ENCODE data around the gene FBLN5. TPM values are rescaled to one million over a fixed set of nuclear protein-coding genes. Genes with fewer than 3 reads are reported as not detected.

Gene FBLN5
- total and polyA plus RNA-seq, 9 of the 15 experiments (the other 6 are each of a cell fraction or from before 2014, with no cell fraction given) = 0.11 to 0.22 TPM; not detected in 7

DNA sequence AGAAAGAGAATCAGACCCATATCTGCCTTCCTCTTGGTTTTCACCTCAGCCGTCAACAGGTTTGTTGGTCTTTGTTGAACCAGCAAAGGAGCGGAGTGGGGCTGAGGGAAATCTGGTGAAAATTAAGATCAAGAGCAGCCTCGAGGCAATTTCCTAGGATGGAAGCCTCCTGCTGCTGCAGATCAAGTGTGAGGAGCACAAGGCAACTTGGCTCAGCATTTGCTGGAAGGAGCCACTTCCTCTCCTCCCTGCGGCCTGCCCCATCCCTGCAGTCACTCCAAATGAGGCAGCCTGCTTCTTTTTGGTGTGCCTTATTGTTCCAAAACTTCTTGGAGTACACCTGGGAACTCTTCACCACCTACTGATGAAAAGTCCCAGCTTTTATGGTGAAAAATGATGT lies 85.1 kb downstream of the FBLN5 start (continued):
- no peak for TF ChIP-seq U2AF2 (optimal IDR thresholded peaks at IDR 0.05; ENCODE audit: low read depth, low read length)

DNA sequence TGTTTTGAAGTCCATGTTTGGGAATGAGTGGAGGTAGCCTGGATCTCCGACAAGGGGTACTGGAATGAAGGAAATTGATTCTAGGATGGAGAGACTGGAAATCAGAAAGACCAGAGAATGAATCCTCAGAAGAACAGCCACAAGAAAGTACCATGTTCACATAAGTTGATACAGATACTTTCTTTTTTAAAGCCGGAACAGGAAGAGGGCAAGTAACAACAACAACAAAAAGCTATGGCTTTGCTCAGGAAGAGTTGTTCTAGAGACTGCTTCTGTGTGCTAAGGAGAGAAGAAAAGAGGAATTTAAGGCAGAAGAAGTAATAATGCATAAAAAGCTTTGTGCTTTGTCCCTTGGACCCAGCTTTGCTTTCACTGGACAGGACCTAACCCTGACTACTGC lies 86.4 kb downstream of the FBLN5 start:
- H3K36me3 ChIP-seq (ENCODE audit: control insufficient read depth, insufficient read depth, low read length) = no peaks in the 10 kb centered on the region
- intact Hi-C loops (cut with micrococcal nuclease) (no loop called here), in situ Hi-C loops (cut with MboI) (no loop called here)
- no peak overlapping the region for H3K4me2 ChIP-seq (ENCODE audit: insufficient read depth, low read length)
- H3K79me2 ChIP-seq (ENCODE audit: control insufficient read depth, insufficient read depth, low read length) = no peaks in the 10 kb centered on the region
- ChIA-PET CTCF (ENCODE audit: low intra/inter-chr PET ratio) (no interaction called here), POLR2A (interaction anchor here (0.6 kb wide), 1 partner anchor 50 kb away, joined by 3 read pairs; no protein-coding TSS in a partner anchor)
- FAIRE-seq = no peak
- no peak for ATAC-seq
- no TSS peak for BruUV-seq (replicated peaks)
- H3K9me1 ChIP-seq (ENCODE audit: control insufficient read depth, insufficient read depth, low read length) = no peaks in the 10 kb centered on the region
- no peak overlapping the region for H3K27ac ChIP-seq (ENCODE audit: extremely low read depth, low read depth, low read length)
- H3K4me3 ChIP-seq = no peak overlapping the region
- H3K4me1 ChIP-seq (replicated peaks in 1 of 2; ENCODE audit: control insufficient read depth in 2 of 2, insufficient read depth in 2 of 2, low read length in 2 of 2) = no peaks in the 10 kb centered on the region; a peak in 1 of 5 replicates
- no peaks in the 10 kb centered on the region for H4K20me1 ChIP-seq (replicated peaks; ENCODE audit: control insufficient read depth, insufficient read depth, low read length)
- H3K9me3 ChIP-seq (replicated peaks; ENCODE audit: control insufficient read depth, insufficient read depth, low read depth, low read length) = no peaks in the 10 kb centered on the region
- no peak overlapping the region for H3K9ac ChIP-seq (ENCODE audit: insufficient read depth in 1 of 2, low read depth in 2 of 2, low read length in 2 of 2)
- H2AFZ ChIP-seq (ENCODE audit: low read depth, low read length) = no peak overlapping the region
- no peaks in the 10 kb centered on the region for H3K27me3 ChIP-seq (ENCODE audit: control insufficient read depth in 2 of 2, insufficient read depth in 2 of 2, low read length in 2 of 2)
- 21% methylated on average over 2 of the region's 2 CpGs for WGBS (ENCODE audit: insufficient coverage, low coverage, missing lambda C conversion rate)
- no peak for DNase-seq (ENCODE audit: extremely low read depth in 1 of 4, low spot score in 3 of 4)
- no peak for TF ChIP-seq GATA2 (CRISPR knock-in tag; IDR thresholded peaks at IDR 0.05)
- TF ChIP-seq ELF4 (CRISPR knock-in tag; IDR thresholded peaks at IDR 0.05) = no peak
- no peak for TF ChIP-seq CREB1 (IDR thresholded peaks at IDR 0.05)
- no peak for TF ChIP-seq CREB1 (CRISPR knock-in tag; IDR thresholded peaks at IDR 0.05)
- no peak for TF ChIP-seq LCOR (CRISPR knock-in tag; IDR thresholded peaks at IDR 0.05)
- TF ChIP-seq, protein P1, sequence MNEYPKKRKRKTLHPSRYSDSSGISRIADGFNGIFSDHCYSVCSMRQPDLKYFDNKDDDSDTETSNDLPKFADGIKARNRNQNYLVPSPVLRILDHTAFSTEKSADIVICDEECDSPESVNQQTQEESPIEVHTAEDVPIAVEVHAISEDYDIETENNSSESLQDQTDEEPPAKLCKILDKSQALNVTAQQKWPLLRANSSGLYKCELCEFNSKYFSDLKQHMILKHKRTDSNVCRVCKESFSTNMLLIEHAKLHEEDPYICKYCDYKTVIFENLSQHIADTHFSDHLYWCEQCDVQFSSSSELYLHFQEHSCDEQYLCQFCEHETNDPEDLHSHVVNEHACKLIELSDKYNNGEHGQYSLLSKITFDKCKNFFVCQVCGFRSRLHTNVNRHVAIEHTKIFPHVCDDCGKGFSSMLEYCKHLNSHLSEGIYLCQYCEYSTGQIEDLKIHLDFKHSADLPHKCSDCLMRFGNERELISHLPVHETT (CRISPR knock-in tag; conservative IDR thresholded peaks at IDR 0.05 in 1 of 2, IDR thresholded peaks at IDR 0.05 in 1 of 2) = no peak
- TF ChIP-seq ZEB2 (IDR thresholded peaks at IDR 0.05) = no peak
- no peak for TF ChIP-seq GTF3C2 (IDR thresholded peaks at IDR 0.05; ENCODE audit: borderline replicate concordance, extremely low read depth, insufficient read length)
- TF ChIP-seq ZFP91 (CRISPR knock-in tag; IDR thresholded peaks at IDR 0.05) = no peak
- TF ChIP-seq CBX2 (IDR thresholded peaks at IDR 0.05; ENCODE audit: insufficient read depth, low read length, poor library complexity, severe bottlenecking) = no peak
- TF ChIP-seq SETDB1 (IDR thresholded peaks at IDR 0.05; ENCODE audit: low read length) = no peak
- TF ChIP-seq ZNF253 (CRISPR knock-in tag; conservative IDR thresholded peaks at IDR 0.05) = no peak
- TF ChIP-seq, protein P2, sequence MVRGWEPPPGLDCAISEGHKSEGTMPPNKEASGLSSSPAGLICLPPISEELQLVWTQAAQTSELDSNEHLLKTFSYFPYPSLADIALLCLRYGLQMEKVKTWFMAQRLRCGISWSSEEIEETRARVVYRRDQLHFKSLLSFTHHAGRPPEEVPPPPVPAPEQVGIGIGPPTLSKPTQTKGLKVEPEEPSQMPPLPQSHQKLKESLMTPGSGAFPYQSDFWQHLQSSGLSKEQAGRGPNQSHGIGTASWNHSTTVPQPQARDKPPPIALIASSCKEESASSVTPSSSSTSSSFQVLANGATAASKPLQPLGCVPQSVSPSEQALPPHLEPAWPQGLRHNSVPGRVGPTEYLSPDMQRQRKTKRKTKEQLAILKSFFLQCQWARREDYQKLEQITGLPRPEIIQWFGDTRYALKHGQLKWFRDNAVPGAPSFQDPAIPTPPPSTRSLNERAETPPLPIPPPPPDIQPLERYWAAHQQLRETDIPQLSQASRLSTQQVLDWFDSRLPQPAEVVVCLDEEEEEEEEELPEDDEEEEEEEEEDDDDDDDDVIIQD (CRISPR knock-in tag; IDR thresholded peaks at IDR 0.05) = no peak

Measured in K562 (cell line).